ENCODE results near the gene ANKRD63. TPM values are rescaled to one million over a fixed set of nuclear protein-coding genes. Genes with fewer than 3 reads are reported as not detected.
A peak's percentile ranks its signal among the peaks of the same experiment; 100 is the strongest.

The ANKRD63 gene
- total and polyA plus RNA-seq, 2 of the 8 experiments (the other 6 are each of a cell fraction or from before 2014, with no cell fraction given): 0.18 to 0.26 TPM

- CTCF ChIA-PET (ENCODE audit: partially characterized antibody): interaction anchor here (0.6 to 27.9 kb wide), 29 partner anchors 13 to 334 kb away, joined by 3 to 1340 read pairs (median 4); partner anchors contain the start of genes BMF, CCDC9B, INAFM2 and PAK6
- peak in 1 of 2 experiments; percentile 99 for DNase-seq (ENCODE audit: low read depth in 1 of 2, low spot score in 2 of 2)
- Histone ChIP-seq H3K79me1 (ENCODE audit: low read depth, low read length) (no peaks in the 10 kb centered on the region), H2BK120ac (replicated peaks; ENCODE audit: low read depth, low read length) (peak overlapping the region; percentile 81), H3K23me2 (ENCODE audit: low read depth, low read length) (peaks cover 22% of the 10 kb centered on the region; the same call in 1 of the 2 replicates), H3K23ac (ENCODE audit: insufficient read length) (no peak overlapping the region), H3K79me2 (ENCODE audit: control insufficient read depth in 1 of 2, insufficient read depth in 2 of 2, low read length in 2 of 2) (no peaks in the 10 kb centered on the region), H3K27me3 (replicated peaks in 1 of 4; ENCODE audit: control insufficient read depth in 3 of 4, extremely low read depth in 1 of 4, insufficient read depth in 3 of 4, low read length in 3 of 4) (peaks cover 40 to 56% (median 49%) of the 10 kb centered on the region in 4 experiments), H3K9me3 (ENCODE audit: insufficient read depth in 2 of 2, low read depth in 1 of 2, low read length in 1 of 2) (no peaks in the 10 kb centered on the region), H2BK12ac (ENCODE audit: low read depth, low read length) (0 out of 2 replicates have a peak overlapping the region, but pooled peaks have one; percentile 45), H3K14ac (ENCODE audit: insufficient read length) (no peak overlapping the region), H3K27ac (ENCODE audit: low read depth, low read length) (no peak overlapping the region), H3K36me3 (ENCODE audit: control insufficient read depth in 2 of 4, insufficient read depth in 4 of 4, low read length in 3 of 4) (peaks cover 0 to 15% (median 0%) of the 10 kb centered on the region in 4 experiments; a peak in 1 of 8 replicates), H4K5ac (ENCODE audit: insufficient read length, low read depth, low read length) (no peak overlapping the region), H4K20me1 (replicated peaks in 1 of 2; ENCODE audit: control insufficient read depth in 1 of 2, insufficient read depth in 2 of 2, low read length in 2 of 2) (no peaks in the 10 kb centered on the region), H2AFZ (ENCODE audit: low read length) (no peak overlapping the region), H3K18ac (ENCODE audit: extremely low read depth, low read length) (peak overlapping the region; percentile 97), H2BK20ac (ENCODE audit: low read length) (0 out of 2 replicates have a peak overlapping the region, but pooled peaks have one; percentile 10), H2BK15ac (ENCODE audit: low read length) (peak overlapping the region; percentile 99; the same call in 1 of the 2 replicates), H2AK5ac (ENCODE audit: low read depth, low read length) (no peak overlapping the region), H2BK5ac (ENCODE audit: low read depth, low read length) (no peak overlapping the region), H3K4me1 (replicated peaks in 1 of 4; ENCODE audit: control insufficient read depth in 3 of 4, insufficient read depth in 4 of 4, low read length in 3 of 4) (peaks cover 7 to 30% (median 20%) of the 10 kb centered on the region in 4 experiments), H4K8ac (ENCODE audit: extremely low read depth, insufficient read depth, low read length) (peak overlapping the region; percentile 72), H3K4ac (replicated peaks; ENCODE audit: insufficient read length, low read depth, low read length) (no peak overlapping the region), H3K4me2 (ENCODE audit: insufficient read depth in 1 of 2, low read depth in 2 of 2, low read length in 2 of 2) (peak overlapping the region; percentile 78 to 97), H4K91ac (replicated peaks; ENCODE audit: insufficient read length, low read length) (peak overlapping the region; percentile 85), H3K9ac (replicated peaks in 1 of 4; ENCODE audit: extremely low read depth in 1 of 4, low read depth in 3 of 4, low read length in 3 of 4) (no peak overlapping the region), H3K4me3 (ENCODE audit: extremely low read depth in 1 of 4, insufficient read depth in 2 of 4, low read depth in 3 of 4, low read length in 4 of 4) (peak overlapping the region in 3 of 4 experiments; percentile 10 to 61 (median 19); a peak in 3 of 8 replicates), H3K56ac (replicated peaks; ENCODE audit: insufficient read length, low read depth, low read length) (no peak overlapping the region)
- POLR2A ChIA-PET (ENCODE audit: partially characterized antibody): interaction anchor here (0.7 to 2.9 kb wide), 15 partner anchors 10 to 241 kb away, joined by 3 to 29 read pairs (median 4); partner anchors contain the start of genes PLCB2 and SRP14
- 5% methylated on average over 40 of the region's 40 CpGs; no CpG with 5 or more reads in 1 of the 2 experiments for WGBS, 2 experiments (ENCODE audit: extremely low coverage in 1 of 2, insufficient coverage in 1 of 2, insufficient read length in 1 of 2, insufficient replicate concordance in 2 of 2, low coverage in 1 of 2, low lambda C conversion rate in 2 of 2, missing lambda C conversion rate in 1 of 2)
- no peak for FAIRE-seq
- TF ChIP-seq JUND (IDR thresholded peaks at IDR 0.05; ENCODE audit: low read length): 0 out of 2 replicates have a peak, but pooled peaks have one; percentile 19
- TF ChIP-seq ZNF274 (IDR thresholded peaks at IDR 0.05; ENCODE audit: borderline replicate concordance, extremely low read depth, low read length): no peak
- peak; percentile 31 for TF ChIP-seq CREB1 (IDR thresholded peaks at IDR 0.05)
- TF ChIP-seq HDAC6 (IDR thresholded peaks at IDR 0.05; ENCODE audit: low read depth, low read length): no peak
- peak; percentile 98 for TF ChIP-seq MAX (IDR thresholded peaks at IDR 0.05)
- no peak for TF ChIP-seq SP1 (IDR thresholded peaks at IDR 0.05; ENCODE audit: low read depth, low read length)
Observed at GRCh38 chr15:40279437-40280141, 3.3 kb downstream of the ANKRD63 start.

Data from H1 (cell line).